Ovary (tissue), 9 donors: ENCODE results near the gene ARL5C. TPM values are rescaled to one million over a fixed set of nuclear protein-coding genes. Genes with fewer than 3 reads are reported as not detected.
A peak's percentile ranks its signal among the peaks of the same experiment; 100 is the strongest.

ENCODE experiments used
- DNase-seq, 5 donors: peaks; one replicate each; pipeline ENCODE4 v3.0.0-alpha.2; 2019 to 2020
- H3K27ac ChIP-seq, 2 donors: fragments of 200-600 bp; one replicate each; pipeline versions ENCODE4 v1.5.1 to v1.8.0; 2019 to 2022
- H3K27me3 ChIP-seq: fragments of 200-600 bp; one replicate; pipeline ENCODE4 v1.8.0; 2022
- H3K36me3 ChIP-seq: fragments of 200-600 bp; sonication (generic); one replicate; pipeline ENCODE4 v1.5.1; 2019
- H3K4me1 ChIP-seq: one replicate; pipeline ENCODE4 v1.8.1; 2013; ENCODE audit warnings: mild to moderate bottlenecking, moderate library complexity; ENCODE audit not compliant: insufficient read depth
- H3K4me3 ChIP-seq: fragments of 200-600 bp; sonication (generic); one replicate; pipeline ENCODE4 v1.5.1; 2017
- H3K9me3 ChIP-seq, 2 donors: fragments of 200-600 bp in 1 of 2; sonication (generic) in 1 of 2; one replicate each; pipeline versions ENCODE4 v1.5.1 to v1.8.1; 2013 to 2019; ENCODE audit warnings: mild to moderate bottlenecking in 1 of 2, moderate library complexity in 1 of 2
- CTCF ChIP-seq, 3 donors: fragments of 450-650 bp in 2 of 3; fragments of 200-600 bp in 1 of 3; IDR thresholded peaks; one replicate each; pipeline versions ENCODE4 v1.5.1 to v1.8.0; 2016 to 2022; ENCODE audit warnings: antibody characterized with exemption in 3 of 3, mild to moderate bottlenecking in 1 of 3
- EP300 ChIP-seq: sonication (generic); formaldehyde crosslinking; IDR thresholded peaks from one replicate; pipeline ENCODE4 v1.6.1; 2017; ENCODE audit warnings: antibody characterized with exemption
- POLR2A ChIP-seq: fragments of 450-650 bp; IDR thresholded peaks from one replicate; pipeline ENCODE4 v1.6.1; 2017; ENCODE audit warnings: antibody characterized with exemption, mild to moderate bottlenecking, moderate library complexity
- WGBS, 3 donors: extraction: QIAGEN DNeasy Blood & Tissue Kit in 1 of 3; methylation state at CpG; one replicate each; pipeline versions ENCODE4 v1.1.5 to v1.1.7; 2013 to 2017; 5-methylcytosine and 5-hydroxymethylcytosine counted together
- intact Hi-C, 4 donors: fragments of 100-400 bp; cut with DNase I; formaldehyde crosslinking; loops; one replicate each; pipeline versions ENCODE4 v1.11.0 to v1.15.1; 2022 to 2023
- polyA plus RNA-seq, 2 donors: library from polyadenylated mRNA; stranded (reverse); fragments of 200-250 nt in 1 of 2; fragments of 350-450 nt in 1 of 2; fragmentation: Illumina TruSeq in 1 of 2; extraction: RNeasy Lipid Tissue Mini Kit (QIAGEN cat#74804) in 1 of 2; gene quantifications; one replicate each; pipeline ENCODE4 v1.2.3, GENCODE V29; 2013 to 2014
- total RNA-seq, 7 donors: library from RNA; depleted of rRNA in 2 of 7; stranded (reverse); fragments of >200 nt in 2 of 7; fragmentation: NEBNext Ultra II Directional in 3 of 7; extraction: Animal tissue kit (Norgen Biotek cat#: 25700) in 3 of 7; gene quantifications; one replicate each; pipeline versions ENCODE4 v1.1.0 to v1.2.4, GENCODE V29; 2016 to 2023
- donor health status: DM: no; HTN: no; CAD: no; lungs with moderate emphysema.
- donor health status: DM: no; HTN: no; CAD: no.
- donor health status: Bipolar disorder and iron deficiency.
- donor health status: DM: yes; HTN: yes; CAD: no.
- donor health status: DM: no; HTN: no; CAD: no.
- donor health status: DM: yes; HTN: yes; CAD: no.

The ARL5C gene
- total and polyA plus RNA-seq, 9 donors: not detected

- Histone ChIP-seq H3K36me3 (no peaks in the 10 kb centered on the region), H3K27ac (no peak overlapping the region), H3K9me3 (no peaks in the 10 kb centered on the region), H3K4me1 (no peaks in the 10 kb centered on the region), H3K4me3 (peak overlapping the region; percentile 43), H3K27me3 (no peaks in the 10 kb centered on the region)
- no peak for DNase-seq
- TF ChIP-seq POLR2A (no peak), CTCF (IDR thresholded peaks at IDR 0.05) (no peak), EP300 (no peak)
- 3 to 10% (median 4%) methylated on average over 45 to 51 of the region's 51 CpGs for WGBS, 3 donors
- intact Hi-C loops: loop anchor here in 1 of 4 donors (10.0 kb wide), 1 partner anchor 69 kb away; no protein-coding TSS in a partner anchor
These were observed 652 bp downstream of the ARL5C start for GRCh38 chr17:39165178-39165840.

- no peak overlapping the region for H3K27ac ChIP-seq
- intact Hi-C loops: loop anchor here in 3 of 4 donors (5.0 to 10.0 kb wide), 2 partner anchors 70 to 78 kb away; no protein-coding TSS in a partner anchor
- DNase-seq: peak; percentile 70 to 86 (median 83)
- WGBS, 3 donors: 0 to 1% (median 1%) methylated on average over 15 of the region's 15 CpGs
- no peaks in the 10 kb centered on the region for H3K36me3 ChIP-seq
- H3K27me3 ChIP-seq: no peaks in the 10 kb centered on the region
- H3K4me1 ChIP-seq: no peaks in the 10 kb centered on the region
- H3K4me3 ChIP-seq: peak overlapping the region; percentile 43
- TF ChIP-seq EP300 (no peak), CTCF (IDR thresholded peaks at IDR 0.05) (peak; percentile 28 to 55 (median 47))
- no peaks in the 10 kb centered on the region for H3K9me3 ChIP-seq
These were observed 1.3 kb downstream of the ARL5C start for GRCh38 chr17:39164675-39165143.

- no peak overlapping the region for H3K27ac ChIP-seq
These were observed 4.0 kb downstream of the ARL5C start for GRCh38 chr17:39161962-39162361.

GRCh38 chr17:39158623-39159022 is 7.3 kb downstream of the ARL5C start:
- DNase-seq: no peak
- Histone ChIP-seq H3K9me3 (no peaks in the 10 kb centered on the region), H3K36me3 (no peaks in the 10 kb centered on the region), H3K27ac (no peak overlapping the region), H3K27me3 (no peaks in the 10 kb centered on the region), H3K4me1 (no peaks in the 10 kb centered on the region), H3K4me3 (no peak overlapping the region)
- intact Hi-C loops: loop anchor here in 2 of 4 donors (10.0 kb wide), 2 partner anchors 284 to 404 kb away; partner anchors contain the start of genes LASP1 (in 1 of the 2) and PSMB3 (in 1 of the 2)
- TF ChIP-seq EP300: no peak
- 90 to 96% (median 95%) methylated on average over 2 of the region's 2 CpGs for WGBS, 3 donors

More at GRCh38 chr17:39161962-39162361, 4.0 kb downstream of the ARL5C start:
- no peaks in the 10 kb centered on the region for H3K27me3 ChIP-seq
- TF ChIP-seq POLR2A (no peak), CTCF (IDR thresholded peaks at IDR 0.05) (no peak)
- intact Hi-C loops: loop anchor here in 3 of 4 donors (5.0 to 10.0 kb wide), 2 partner anchors 73 to 80 kb away; no protein-coding TSS in a partner anchor
- H3K4me3 ChIP-seq: no peak overlapping the region
- 77 to 82% (median 78%) methylated on average over 2 of the region's 2 CpGs for WGBS, 3 donors
- no peaks in the 10 kb centered on the region for H3K36me3 ChIP-seq
- H3K9me3 ChIP-seq: no peaks in the 10 kb centered on the region
- no peaks in the 10 kb centered on the region for H3K4me1 ChIP-seq
- DNase-seq: no peak

- 48 to 54% (median 53%) methylated on average over 7 of the region's 7 CpGs for WGBS, 3 donors
- DNase-seq: no peak
- H3K4me1 ChIP-seq: no peaks in the 10 kb centered on the region
- H3K27me3 ChIP-seq: no peaks in the 10 kb centered on the region
- H3K4me3 ChIP-seq: no peak overlapping the region
- no peaks in the 10 kb centered on the region for H3K36me3 ChIP-seq
- intact Hi-C loops: loop anchor here in 2 of 4 donors (10.0 kb wide), 2 partner anchors 282 to 402 kb away; partner anchors contain the start of genes LASP1 (in 1 of the 2) and PSMB3 (in 1 of the 2)
- H3K9me3 ChIP-seq: no peaks in the 10 kb centered on the region
- no peak overlapping the region for H3K27ac ChIP-seq
- TF ChIP-seq CTCF (IDR thresholded peaks at IDR 0.05): no peak
- TF ChIP-seq EP300: no peak
- TF ChIP-seq POLR2A: no peak
These were observed 9.5 kb downstream of the ARL5C start for GRCh38 chr17:39156491-39156890.
